NCI-H226 (cell line): ENCODE measurements around the gene RBM45.

Source experiments
- DNase-seq: peaks from one replicate; pipeline ENCODE4 v3.0.0-alpha.2; 2015

The RBM45 gene

GRCh38 chr2:178163395-178163794, 51.2 kb downstream of the RBM45 start:
- DNase-seq, result no peak

- no peak for DNase-seq
Observed at GRCh38 chr2:178163911-178164310, 51.7 kb downstream of the RBM45 start.

GRCh38 chr2:178173657-178174056, 61.4 kb downstream of the RBM45 start:
- no peak for DNase-seq

GRCh38 chr2:178177066-178177679, 64.9 kb downstream of the RBM45 start:
- peak; percentile 44 for DNase-seq
